Sigmoid colon (tissue), 7 donors: Measurements from ENCODE around the gene COCH. TPM values are rescaled to one million over a fixed set of nuclear protein-coding genes. Genes with fewer than 3 reads are reported as not detected.

ENCODE experiments used
- DNase-seq: peaks from one replicate; pipeline ENCODE4 v3.0.0-alpha.2; 2019
- H3K27ac ChIP-seq, 4 donors: fragments of 200-600 bp; sonication (generic); one replicate each; pipeline ENCODE4 v1.5.1; 2016 to 2019; ENCODE audit warnings: mild to moderate bottlenecking in 1 of 4
- H3K27me3 ChIP-seq, 3 donors: fragments of 200-600 bp; sonication (generic); one replicate each; pipeline ENCODE4 v1.5.1; 2019; ENCODE audit warnings: mild to moderate bottlenecking in 1 of 3
- H3K36me3 ChIP-seq, 4 donors: fragments of 200-600 bp; sonication (generic); one replicate each; pipeline ENCODE4 v1.5.1; 2016 to 2019
- H3K4me1 ChIP-seq, 4 donors: fragments of 200-600 bp; sonication (generic); one replicate each; pipeline ENCODE4 v1.5.1; 2017 to 2019
- H3K4me3 ChIP-seq, 4 donors: fragments of 200-600 bp; sonication (generic); one replicate each; pipeline ENCODE4 v1.5.1; 2017 to 2019; ENCODE audit warnings: mild to moderate bottlenecking in 2 of 4, moderate library complexity in 1 of 4
- H3K9me3 ChIP-seq, 4 donors: fragments of 200-600 bp in 3 of 4; sonication (generic) in 3 of 4; one replicate each; pipeline versions ENCODE4 v1.5.1 to v1.6.1; 2013 to 2019
- CTCF ChIP-seq, 4 experiments: fragments of 450-650 bp in 3 of 4; fragments of 200-600 bp in 1 of 4; IDR thresholded peaks; one replicate each; pipeline ENCODE4 v1.5.1; 2016 to 2019; ENCODE audit warnings: antibody characterized with exemption in 4 of 4, mild to moderate bottlenecking in 3 of 4, moderate library complexity in 2 of 4
- EP300 ChIP-seq, 4 donors: sonication (generic); formaldehyde crosslinking; IDR thresholded peaks; one replicate each; pipeline ENCODE4 v1.6.1; 2017; ENCODE audit warnings: antibody characterized with exemption in 4 of 4
- POLR2A ChIP-seq, 2 donors: fragments of 450-650 bp; IDR thresholded peaks; one replicate each; pipeline ENCODE4 v1.6.1; 2016; ENCODE audit warnings: antibody characterized with exemption in 2 of 2, mild to moderate bottlenecking in 2 of 2, moderate library complexity in 2 of 2
- POLR2AphosphoS5 ChIP-seq, 4 donors: sonication (generic); formaldehyde crosslinking; IDR thresholded peaks; one replicate each; pipeline ENCODE4 v1.6.1; 2017; ENCODE audit warnings: antibody characterized with exemption in 4 of 4
- WGBS, 2 donors: extraction: QIAGEN DNeasy Blood & Tissue Kit; methylation state at CpG; one replicate each; pipeline ENCODE4 v1.1.7; 2013; 5-methylcytosine and 5-hydroxymethylcytosine counted together
- intact Hi-C: fragments of 100-400 bp; cut with DNase I; formaldehyde crosslinking; loops from one replicate; pipeline ENCODE4 v1.15.1; 2023
- polyA plus RNA-seq, 3 donors: library from polyadenylated mRNA; stranded (reverse); fragments of 200-250 nt; gene quantifications; one replicate each; pipeline ENCODE4 v1.2.3, GENCODE V29; 2013
- total RNA-seq, 4 donors: library from RNA; depleted of rRNA; stranded (reverse); fragments of >200 nt; gene quantifications; one replicate each; pipeline ENCODE4 v1.1.0, GENCODE V29; 2016
- donor health status: healthy with polysubstance abuse.
- donor health status: Bipolar disorder and iron deficiency.
- donor health status: healthy.

The COCH gene
- total and polyA plus RNA-seq, 7 donors: 0.71 to 15.1 (median 1.6) TPM

- H3K9me3 ChIP-seq: no peaks in the 10 kb centered on the region
- H3K27me3 ChIP-seq: no peaks in the 10 kb centered on the region
- no peak overlapping the region for H3K27ac ChIP-seq
- H3K4me3 ChIP-seq: no peak overlapping the region
- no peaks in the 10 kb centered on the region for H3K36me3 ChIP-seq
- intact Hi-C loops: no loop called here
- no peaks in the 10 kb centered on the region for H3K4me1 ChIP-seq
- TF ChIP-seq EP300 (IDR thresholded peaks at IDR 0.05) (no peak), POLR2AphosphoS5 (IDR thresholded peaks at IDR 0.05) (no peak), CTCF (IDR thresholded peaks at IDR 0.05) (no peak), POLR2A (IDR thresholded peaks at IDR 0.05) (no peak)
- WGBS, 2 donors: 48 to 74% methylated on average over 2 of the region's 2 CpGs
- no peak for DNase-seq
Observed at GRCh38 chr14:30838351-30838750, 36.0 kb upstream of the COCH start.

- intact Hi-C loops: no loop called here
- H3K9me3 ChIP-seq: no peaks in the 10 kb centered on the region
- 29 to 68% methylated on average over 10 of the region's 10 CpGs for WGBS, 2 donors
- H3K27me3 ChIP-seq: no peaks in the 10 kb centered on the region
- TF ChIP-seq EP300 (IDR thresholded peaks at IDR 0.05): no peak
- TF ChIP-seq CTCF (IDR thresholded peaks at IDR 0.05): no peak
- TF ChIP-seq POLR2AphosphoS5 (IDR thresholded peaks at IDR 0.05): no peak
- no peak for TF ChIP-seq POLR2A (IDR thresholded peaks at IDR 0.05)
- no peaks in the 10 kb centered on the region for H3K36me3 ChIP-seq
- H3K4me3 ChIP-seq: no peak overlapping the region
- DNase-seq: no peak
- H3K4me1 ChIP-seq: no peaks in the 10 kb centered on the region
- no peak overlapping the region for H3K27ac ChIP-seq
Observed at GRCh38 chr14:30840086-30840779, 34.1 kb upstream of the COCH start.

GRCh38 chr14:30842431-30842830 is 31.9 kb upstream of the COCH start:
- no peak overlapping the region for H3K27ac ChIP-seq
- no peak for DNase-seq
- no peaks in the 10 kb centered on the region for H3K4me1 ChIP-seq
- intact Hi-C loops: no loop called here
- H3K9me3 ChIP-seq: no peaks in the 10 kb centered on the region
- H3K36me3 ChIP-seq: no peaks in the 10 kb centered on the region
- no peak for TF ChIP-seq POLR2A (IDR thresholded peaks at IDR 0.05)
- H3K27me3 ChIP-seq: no peaks in the 10 kb centered on the region
- H3K4me3 ChIP-seq: no peak overlapping the region

- intact Hi-C loops: no loop called here
- H3K4me3 ChIP-seq: no peak overlapping the region
- TF ChIP-seq POLR2AphosphoS5 (IDR thresholded peaks at IDR 0.05) (no peak), EP300 (IDR thresholded peaks at IDR 0.05) (no peak), POLR2A (IDR thresholded peaks at IDR 0.05) (no peak), CTCF (IDR thresholded peaks at IDR 0.05) (no peak)
- 89% methylated on average over 4 of the region's 4 CpGs for WGBS, 2 donors
- no peak overlapping the region for H3K27ac ChIP-seq
- H3K27me3 ChIP-seq: no peaks in the 10 kb centered on the region
- no peaks in the 10 kb centered on the region for H3K9me3 ChIP-seq
- DNase-seq: no peak
- no peaks in the 10 kb centered on the region for H3K4me1 ChIP-seq
- H3K36me3 ChIP-seq: no peaks in the 10 kb centered on the region
Observed at GRCh38 chr14:30848449-30849240, 25.7 kb upstream of the COCH start.

- intact Hi-C loops: no loop called here
- TF ChIP-seq POLR2A (IDR thresholded peaks at IDR 0.05): no peak
- no peak overlapping the region for H3K27ac ChIP-seq
- H3K4me1 ChIP-seq: no peaks in the 10 kb centered on the region
- no peaks in the 10 kb centered on the region for H3K9me3 ChIP-seq
- 84 to 86% methylated on average over 1 of the region's 1 CpG for whole genome bisulfite sequencing, 2 donors
- DNase-seq: no peak
- H3K27me3 ChIP-seq: no peaks in the 10 kb centered on the region
- no peak overlapping the region for H3K4me3 ChIP-seq
- no peaks in the 10 kb centered on the region for H3K36me3 ChIP-seq
Observed at GRCh38 chr14:30849354-30849753, 25.0 kb upstream of the COCH start.
